NCI-H1694 (cell line): ENCODE measurements around the gene GPR62.
"Not testable (repeated sequence)": the region's sequence is repeated elsewhere in the genome, so short reads cannot be mapped to it uniquely, and the experiment has no call there.

ENCODE experiments used
- DNase-seq: peaks from one replicate; lab custom pipeline; 2025; lab: John Stamatoyannopoulos, UW

The GPR62 gene

GRCh38 chr3:51971350-51971749, 16.2 kb downstream of the GPR62 start:
- DNase-seq = no peak

GRCh38 chr3:51974277-51974962, 19.2 kb downstream of the GPR62 start:
- no peak for DNase-seq

GRCh38 chr3:51974963-51975851, 20.0 kb downstream of the GPR62 start, which contains the start of gene ABHD14A:
ABHD14A (plus strand) TSS chr3:51975064; CDS start chr3:51975136, 72 bp downstream.
- no peak for DNase-seq

- no peak for DNase-seq
Observed at GRCh38 chr3:51975852-51976549, 20.8 kb downstream of the GPR62 start.

GRCh38 chr3:51977446-51978142, 22.4 kb downstream of the GPR62 start:
- no peak for DNase-seq

- DNase-seq = no peak
Observed at GRCh38 chr3:51978143-51978502, 22.9 kb downstream of the GPR62 start.

- no peak for DNase-seq
Observed at GRCh38 chr3:51980253-51980652, 25.1 kb downstream of the GPR62 start.

- no peak for DNase-seq
Observed at GRCh38 chr3:51982352-51982837, 27.2 kb downstream of the GPR62 start.

- DNase-seq = no peak
Observed at GRCh38 chr3:51982838-51983577, 27.8 kb downstream of the GPR62 start, which contains the start of gene ACY1. ACY1 (plus strand) TSS chr3:51983535; CDS start chr3:51984065, 530 bp downstream.

GRCh38 chr3:51983578-51984268, 28.5 kb downstream of the GPR62 start:
- DNase-seq = no peak

GRCh38 chr3:51984269-51984647, 29.1 kb downstream of the GPR62 start:
- no peak for DNase-seq

GRCh38 chr3:51985063-51985462, 29.9 kb downstream of the GPR62 start:
- no peak for DNase-seq

- DNase-seq = no peak
Observed at GRCh38 chr3:51986010-51986947, 31.1 kb downstream of the GPR62 start.

GRCh38 chr3:51987568-51987967, 32.4 kb downstream of the GPR62 start:
- DNase-seq = no peak

GRCh38 chr3:51988286-51989146, 33.3 kb downstream of the GPR62 start:
- DNase-seq = no peak

- DNase-seq = not testable (repeated sequence)
Observed at GRCh38 chr3:51990501-51990971, 35.4 kb downstream of the GPR62 start.

GRCh38 chr3:51992017-51992682, 37.0 kb downstream of the GPR62 start:
- no peak for DNase-seq

- DNase-seq = not testable (repeated sequence)
Observed at GRCh38 chr3:51993657-51994056, 38.5 kb downstream of the GPR62 start.
